ELR (cell line): Measurements from ENCODE around the gene ATF7.
"Not testable (repeated sequence)": the region's sequence is repeated elsewhere in the genome, so short reads cannot be mapped to it uniquely, and the experiment has no call there.

Experiments used
- DNase-seq: peaks from one replicate; pipeline ENCODE4 v3.0.0-alpha.2; 2015; ENCODE audit warnings: low read depth

Gene ATF7

DNA sequence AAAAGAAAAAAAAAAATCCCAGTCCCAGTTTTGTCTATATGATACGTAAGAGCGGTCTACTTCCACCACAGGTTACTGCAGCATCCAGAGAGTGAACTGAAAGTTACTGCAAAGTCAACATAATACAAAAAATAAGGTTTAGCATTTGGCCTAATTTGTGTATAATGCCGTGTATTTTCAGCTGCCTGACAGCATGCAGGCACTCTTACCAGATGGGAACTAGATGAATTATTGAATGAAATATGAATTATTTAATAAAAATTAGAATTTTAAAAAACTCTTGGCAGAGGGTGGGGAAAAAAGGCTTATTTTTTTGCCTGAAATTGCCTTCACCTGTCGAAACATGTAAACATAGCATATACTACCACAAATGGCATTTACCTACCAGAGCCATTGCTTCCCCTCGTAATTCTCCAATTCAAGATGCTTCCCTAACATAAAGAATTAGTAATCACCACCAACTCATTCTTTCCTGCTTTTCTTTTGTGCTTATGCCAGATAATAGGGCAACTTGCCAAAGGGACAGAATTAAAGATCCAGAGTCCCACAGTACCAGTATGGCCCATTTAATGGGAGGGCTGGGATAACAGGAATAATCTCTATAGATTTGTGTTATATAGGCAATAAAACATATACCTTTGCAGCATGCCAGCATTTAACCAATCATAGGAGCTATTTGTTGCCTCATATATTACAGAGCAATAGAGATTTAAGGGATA, 31.1 kb downstream of the ATF7 start:
- DNase-seq = no peak

DNA sequence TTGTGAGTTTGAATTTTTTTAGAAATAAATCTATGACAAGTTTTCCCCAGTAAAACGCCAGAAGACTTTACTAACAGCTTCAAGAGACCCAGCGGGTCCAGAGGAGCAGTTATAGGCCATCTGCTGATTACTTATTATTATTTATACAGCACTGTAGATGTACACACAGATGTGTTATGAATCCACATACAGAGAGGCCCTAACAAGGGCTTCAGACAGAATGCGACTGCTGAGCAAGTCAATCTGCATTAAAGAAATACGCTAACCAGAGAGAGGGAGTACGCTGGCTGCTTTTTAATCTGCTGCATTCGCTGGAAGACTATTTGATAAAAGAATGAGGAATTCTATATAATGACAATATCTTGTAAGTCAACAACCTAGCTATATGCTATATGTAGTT, 32.5 kb downstream of the ATF7 start:
- no peak for DNase-seq

DNA sequence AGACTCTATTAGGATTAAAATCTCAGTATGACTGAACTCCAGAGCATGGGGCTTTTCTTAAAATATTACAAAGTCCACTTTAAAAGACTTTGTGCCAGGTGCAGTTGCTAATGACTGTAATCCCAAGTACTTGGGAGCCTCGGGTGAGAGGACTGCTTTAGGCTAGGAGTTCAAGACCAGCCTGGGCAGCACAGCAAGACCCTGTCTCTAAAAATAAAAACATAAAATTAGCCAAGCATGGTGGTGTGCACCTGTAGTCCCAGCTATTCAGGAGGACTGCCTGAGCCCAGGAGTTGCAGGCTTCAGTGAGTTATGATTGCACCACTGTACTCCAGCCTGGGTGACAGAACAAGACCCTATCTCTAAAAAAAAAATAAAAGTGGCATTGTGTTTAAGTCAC, 33.2 kb downstream of the ATF7 start:
- DNase-seq = no peak

GRCh38 chr12:53592426-53592825, 33.8 kb downstream of the ATF7 start:
- no peak for DNase-seq

GRCh38 chr12:53591301-53592206, 34.6 kb downstream of the ATF7 start:
- DNase-seq = peak; percentile 10

DNA sequence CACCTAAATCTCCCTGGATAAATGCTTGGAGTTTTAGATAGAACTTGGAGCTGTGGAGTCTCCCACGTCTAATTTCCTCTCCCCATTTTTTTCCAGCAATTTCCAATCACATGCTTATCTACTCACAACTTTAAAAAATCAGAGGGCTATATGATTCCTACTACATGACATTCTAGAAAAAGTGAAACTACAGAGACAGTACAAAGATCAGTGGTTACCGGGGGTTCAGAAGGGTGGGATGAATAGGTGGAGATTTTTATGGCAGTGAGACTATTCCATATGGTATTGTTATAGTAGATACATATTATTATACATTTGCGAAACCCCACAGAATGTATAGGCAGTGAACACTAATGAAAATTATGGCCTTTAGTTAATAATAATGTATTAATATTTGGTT, 35.5 kb downstream of the ATF7 start:
- no peak for DNase-seq

- no peak for DNase-seq
Observed at GRCh38 chr12:53589915-53590314, 36.3 kb downstream of the ATF7 start.

DNA sequence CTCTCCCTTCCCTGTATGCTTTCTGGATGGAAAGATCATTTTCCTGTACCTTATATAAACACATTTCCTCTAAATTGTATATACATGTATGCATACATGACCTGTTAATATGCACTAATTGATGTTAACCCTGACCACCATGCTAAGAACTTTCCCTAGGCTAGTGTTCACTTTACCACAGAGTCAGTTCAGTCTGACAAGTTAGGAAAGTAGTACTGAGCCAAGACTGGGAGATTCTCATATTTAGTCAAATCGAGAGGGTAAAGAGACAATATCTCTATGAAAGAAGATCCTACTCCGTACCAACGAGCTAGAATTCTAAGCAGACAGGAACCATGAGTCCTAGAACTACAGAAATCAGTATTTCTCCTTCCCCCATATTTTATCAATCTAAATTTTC, 36.8 kb downstream of the ATF7 start:
- no peak for DNase-seq

GRCh38 chr12:53588123-53588522, 38.1 kb downstream of the ATF7 start:
- DNase-seq = no peak

DNA sequence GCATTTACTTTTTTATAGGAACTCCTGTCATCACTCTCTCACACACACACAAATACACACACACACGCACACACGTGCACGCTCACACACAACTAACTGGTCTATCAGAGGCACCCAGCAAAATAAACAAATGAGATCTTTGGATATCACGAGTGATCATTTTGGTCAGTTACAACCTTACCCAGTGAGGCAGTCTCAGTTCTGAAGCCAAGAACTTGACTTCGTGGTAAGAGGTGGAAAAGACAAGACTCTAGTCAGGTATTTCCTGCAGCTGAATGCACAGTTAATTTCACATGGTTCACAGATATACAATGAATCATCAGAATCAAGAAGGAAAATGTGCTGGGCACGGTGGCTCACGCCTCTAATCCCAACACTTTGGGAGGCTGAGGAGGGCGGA, 39.4 kb downstream of the ATF7 start:
- peak; percentile 10 for DNase-seq

DNA sequence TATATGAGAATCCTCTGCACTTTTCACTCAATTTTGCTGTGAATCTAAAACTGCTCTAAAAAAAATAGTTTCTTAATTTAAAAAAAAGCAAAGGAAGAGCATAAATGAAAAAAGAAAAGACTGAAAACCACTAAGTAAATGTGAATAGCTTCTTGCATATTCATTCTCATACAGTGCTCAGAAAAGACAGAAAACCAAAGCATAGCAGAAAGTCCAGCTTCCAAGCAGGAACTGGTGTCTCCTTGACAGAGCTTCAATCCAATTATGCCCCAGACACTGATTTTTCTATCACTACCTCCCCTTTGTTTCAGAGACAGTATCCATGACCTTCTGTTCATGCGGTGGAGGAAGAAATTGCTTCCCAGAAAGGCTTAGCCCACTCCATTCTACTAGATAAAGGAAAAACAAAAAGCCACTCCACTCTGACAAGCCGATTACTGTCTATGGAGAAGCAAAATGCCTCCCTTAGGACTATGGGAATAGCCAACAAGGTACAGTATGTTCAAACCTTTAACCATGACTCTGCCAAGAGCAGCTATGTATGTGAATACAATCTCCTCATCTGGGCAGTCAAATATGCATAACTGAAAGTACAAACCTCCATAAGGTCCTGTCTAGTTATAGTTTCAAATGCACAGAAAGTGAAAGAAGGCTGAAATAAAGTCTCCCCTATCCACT, 40.6 kb downstream of the ATF7 start:
- no peak for DNase-seq

DNA sequence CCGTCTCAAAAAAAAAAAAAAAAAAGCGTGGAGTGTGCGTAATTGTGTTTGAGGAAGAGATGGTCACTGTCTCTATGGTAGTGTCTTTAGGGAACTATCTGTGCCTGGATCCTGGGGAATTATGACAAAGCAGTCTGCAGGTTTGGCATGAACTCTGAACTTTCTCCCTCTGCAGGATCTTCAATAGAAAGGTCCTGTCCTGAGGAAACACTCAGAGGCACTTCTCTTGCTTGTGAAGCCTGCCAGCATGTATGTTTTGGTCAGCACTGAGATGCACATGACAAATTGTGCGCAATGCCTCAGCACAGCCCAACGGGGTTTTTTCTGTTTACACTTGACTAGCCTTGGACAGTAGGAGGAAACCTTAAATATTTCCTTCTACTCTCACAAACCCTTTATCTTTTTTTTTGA, 46.6 kb downstream of the ATF7 start:
- DNase-seq = no peak

DNA sequence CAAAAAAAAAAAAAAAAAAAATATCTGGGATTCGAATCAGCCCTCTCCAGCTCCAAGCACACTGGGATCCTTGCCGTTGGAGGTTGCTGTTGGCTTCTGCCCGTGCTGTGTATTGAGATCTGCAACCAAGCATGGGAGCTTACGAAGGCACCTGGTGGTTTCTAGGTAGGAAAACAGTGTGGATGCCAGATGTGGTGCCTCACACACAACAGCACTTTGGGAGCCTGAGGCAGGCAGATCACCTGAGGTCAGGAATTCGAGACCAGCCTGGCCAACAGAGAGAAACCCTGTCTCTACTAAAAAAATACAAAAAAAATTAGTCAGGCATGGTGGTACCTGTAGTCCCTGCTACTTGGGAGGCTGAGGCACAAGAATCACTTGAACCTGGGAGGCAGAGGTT, 47.4 kb downstream of the ATF7 start:
- DNase-seq = no peak

GRCh38 chr12:53577941-53578352, 48.2 kb downstream of the ATF7 start:
- no peak for DNase-seq

- peak; percentile 83 for DNase-seq
Observed at GRCh38 chr12:53575502-53576249, 50.5 kb downstream of the ATF7 start.

DNA sequence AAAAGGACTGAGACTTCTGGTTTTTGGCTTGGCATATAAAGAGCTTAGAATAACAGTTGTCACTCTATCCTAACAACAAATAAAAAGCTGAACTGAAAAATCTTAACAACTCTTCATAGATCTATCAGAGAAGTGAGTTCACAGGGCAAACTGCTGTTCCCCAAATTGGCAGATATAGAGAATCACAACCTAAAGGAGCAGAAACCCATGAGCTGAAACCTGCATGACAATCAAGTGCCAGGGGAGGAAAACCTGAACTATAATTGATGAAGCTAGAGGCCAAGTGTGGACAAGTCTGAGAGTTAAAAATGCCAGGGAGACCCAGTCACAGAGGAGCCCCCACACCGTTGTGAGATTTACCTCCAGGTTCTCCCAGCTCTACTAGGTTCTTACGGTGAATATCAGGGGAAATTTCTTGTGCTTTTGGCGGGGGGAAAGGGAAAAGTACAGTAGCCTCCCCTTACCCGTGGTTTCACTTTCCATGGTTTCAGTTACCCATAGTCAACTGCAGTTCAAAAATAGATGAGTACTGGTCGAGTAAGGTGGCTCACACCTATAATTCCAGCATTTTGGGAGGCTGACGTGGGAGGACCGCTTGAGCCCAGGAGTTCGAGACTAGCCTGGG, 53.9 kb downstream of the ATF7 start:
- DNase-seq = no peak

- no peak for DNase-seq
Observed at GRCh38 chr12:53571295-53571694, 54.9 kb downstream of the ATF7 start.

- DNase-seq = peak; percentile 12
Observed at GRCh38 chr12:53568809-53569557, 57.2 kb downstream of the ATF7 start.

GRCh38 chr12:53567961-53568808, 58.0 kb downstream of the ATF7 start:
- no peak for DNase-seq

- not testable (repeated sequence) for DNase-seq
Observed at GRCh38 chr12:53565376-53565775, 60.8 kb downstream of the ATF7 start.
